GM23338 (cell line): Measurements from ENCODE around the gene FBXW8. TPM values are rescaled to one million over a fixed set of nuclear protein-coding genes. Genes with fewer than 3 reads are reported as not detected.

ENCODE experiments used
- ATAC-seq: fragments of 200-7000 bp; cut with Tn5 transposase; 3 replicates; pipeline ENCODE4 v1.9.1; 2020
- DNase-seq: peaks from one replicate; pipeline ENCODE4 v3.0.0-alpha.2; 2015; ENCODE audit warnings: low spot score
- H2AFZ ChIP-seq: fragments of 200-600 bp; sonication (generic); 2 replicates; pipeline ENCODE4 v1.8.0; 2016; ENCODE audit warnings: antibody characterized with exemption, mild to moderate bottlenecking, moderate library complexity
- H3F3A ChIP-seq: fragments of 200-600 bp; sonication (generic); replicated peaks from 2 replicates; pipeline ENCODE4 v1.8.0; 2017; ENCODE audit warnings: antibody characterized with exemption, mixed run types, low read depth
- H3K27ac ChIP-seq: fragments of 200-600 bp; sonication (generic); 2 replicates; pipeline ENCODE4 v1.6.1; 2016; ENCODE audit warnings: low read depth
- H3K27me3 ChIP-seq: fragments of 200-600 bp; sonication (generic); 2 replicates; pipeline ENCODE4 v1.8.0; 2016; ENCODE audit warnings: mild to moderate bottlenecking, mixed run types, moderate library complexity; ENCODE audit not compliant: insufficient read depth
- H3K36me3 ChIP-seq: fragments of 200-600 bp; sonication (generic); 2 replicates; pipeline ENCODE4 v1.8.0; 2016; ENCODE audit warnings: mild to moderate bottlenecking; ENCODE audit not compliant: insufficient read depth
- H3K4me1 ChIP-seq: fragments of 200-600 bp; sonication (generic); 2 replicates; pipeline ENCODE4 v1.8.0; 2016; ENCODE audit warnings: mild to moderate bottlenecking, moderate library complexity; ENCODE audit not compliant: insufficient read depth
- H3K4me2 ChIP-seq: fragments of 200-600 bp; sonication (generic); 2 replicates; pipeline ENCODE4 v1.7.1; 2017; ENCODE audit warnings: mixed run types
- H3K4me3 ChIP-seq: fragments of 200-600 bp; sonication (generic); 2 replicates; pipeline ENCODE4 v1.6.1; 2016; ENCODE audit warnings: mixed run types
- H3K79me2 ChIP-seq: fragments of 200-600 bp; sonication (generic); replicated peaks from 2 replicates; pipeline ENCODE4 v1.8.0; 2017; ENCODE audit warnings: mild to moderate bottlenecking; ENCODE audit not compliant: insufficient read depth
- H3K9me2 ChIP-seq: fragments of 200-600 bp; sonication (generic); 2 replicates; pipeline ENCODE4 v1.8.0; 2017; ENCODE audit not compliant: insufficient read depth
- H4K20me1 ChIP-seq: fragments of 200-600 bp; sonication (generic); replicated peaks from 2 replicates; pipeline ENCODE4 v1.8.0; 2017; ENCODE audit warnings: mild to moderate bottlenecking; ENCODE audit not compliant: insufficient read depth
- H3K27ac Mint-ChIP-seq: 2 replicates; pipeline ENCODE4 v1.8.0; 2020; ENCODE audit warnings: inconsistent platforms, mild to moderate bottlenecking, moderate library complexity, mixed read lengths
- H3K27me3 Mint-ChIP-seq: 3 replicates; pipeline ENCODE4 v1.8.0; 2022; ENCODE audit warnings: low read depth, mild to moderate bottlenecking, moderate library complexity, mixed read lengths, inconsistent platforms; ENCODE audit not compliant: insufficient read depth, poor library complexity
- H3K36me3 Mint-ChIP-seq: 3 replicates; pipeline ENCODE4 v1.8.0; 2021; ENCODE audit warnings: low read depth, mild to moderate bottlenecking, inconsistent platforms, moderate library complexity, mixed read lengths
- H3K4me1 Mint-ChIP-seq: 3 replicates; pipeline ENCODE4 v1.8.0; 2020; ENCODE audit warnings: mild to moderate bottlenecking, inconsistent platforms, mixed read lengths
- H3K4me3 Mint-ChIP-seq: 3 replicates; pipeline ENCODE4 v1.8.0; 2021; ENCODE audit warnings: moderate library complexity, mild to moderate bottlenecking, inconsistent platforms, mixed read lengths
- H3K9me3 Mint-ChIP-seq: 3 replicates; pipeline ENCODE4 v1.8.0; 2020; ENCODE audit warnings: moderate library complexity, mild to moderate bottlenecking, inconsistent platforms, mixed read lengths
- CREB1 ChIP-seq: fragments of 250-450 bp; sonication (Bioruptor Pico); IDR thresholded peaks from 2 replicates; pipeline ENCODE4 v1.5.0; 2020; ENCODE audit warnings: low read depth, mild to moderate bottlenecking, moderate library complexity
- EZH2 ChIP-seq: fragments of 200-600 bp; sonication (generic); IDR thresholded peaks from one replicate; pipeline ENCODE4 v1.8.0; 2017; ENCODE audit warnings: antibody characterized with exemption, mild to moderate bottlenecking, low read depth; ENCODE audit not compliant: unreplicated experiment
- EZH2phosphoT487 ChIP-seq: fragments of 200-600 bp; sonication (generic); IDR thresholded peaks from one replicate; pipeline ENCODE4 v1.8.1; 2018; ENCODE audit warnings: antibody characterized with exemption; ENCODE audit not compliant: unreplicated experiment
- JUNB ChIP-seq: IDR thresholded peaks from one replicate; pipeline ENCODE4 v1.6.1; 2016; ENCODE audit warnings: antibody characterized with exemption; ENCODE audit not compliant: unreplicated experiment
- NANOG ChIP-seq: IDR thresholded peaks from 2 replicates; pipeline ENCODE4 v1.6.1; 2016; ENCODE audit warnings: antibody characterized with exemption, borderline replicate concordance
- POLR2AphosphoS5 ChIP-seq: IDR thresholded peaks from 2 replicates; pipeline ENCODE4 v1.6.1; 2016; ENCODE audit warnings: antibody characterized with exemption, low read depth
- STAT1 ChIP-seq: IDR thresholded peaks from one replicate; pipeline ENCODE4 v1.6.1; 2016; ENCODE audit warnings: antibody characterized with exemption; ENCODE audit not compliant: unreplicated experiment
- ZNF114 ChIP-seq: fragments of 250-450 bp; sonication (Bioruptor Pico); IDR thresholded peaks from 2 replicates; pipeline ENCODE4 v1.5.0; 2020; ENCODE audit warnings: mild to moderate bottlenecking, moderate library complexity
- ZNF331 ChIP-seq: fragments of 250-450 bp; sonication (Bioruptor Pico); IDR thresholded peaks from 2 replicates; pipeline ENCODE4 v1.5.0; 2020; ENCODE audit warnings: low read depth, mild to moderate bottlenecking, moderate library complexity
- polyA plus RNA-seq: library from polyadenylated mRNA; unstranded; fragments of >200 nt; fragmentation: Nextera tagmentation; extraction: Ambion mirVana; gene quantifications from 2 replicates; pipeline ENCODE4 v1.2.1, GENCODE V29; 2016
- total RNA-seq: library from RNA; depleted of rRNA; stranded (reverse); fragments of >200 nt; shearing (Covaris generic); gene quantifications from 2 replicates; pipeline ENCODE4 v1.2.3, GENCODE V29; 2014
- TF ChIP-seq, protein P1 (sequence below): IDR thresholded peaks from one replicate; pipeline ENCODE4 v1.6.1; 2018; ENCODE audit warnings: antibody characterized with exemption; ENCODE audit not compliant: unreplicated experiment
- TF ChIP-seq, protein P2 (sequence below): IDR thresholded peaks from 2 replicates; pipeline ENCODE4 v1.6.1; 2016; ENCODE audit warnings: antibody characterized with exemption
- TF ChIP-seq, protein P3 (sequence below): fragments of 250-450 bp; sonication (Bioruptor Pico); IDR thresholded peaks from 2 replicates; pipeline ENCODE4 v1.5.0; 2020; ENCODE audit warnings: mild to moderate bottlenecking, moderate library complexity
- TF ChIP-seq, protein P4 (sequence below), 2 experiments: fragments of 200-600 bp in 1 of 2; sonication (generic) in 1 of 2; conservative IDR thresholded peaks; 2 replicates each; pipeline versions ENCODE4 v1.5.1 to v1.6.1; 2016 to 2017; ENCODE audit warnings: antibody characterized with exemption in 2 of 2, low read depth in 2 of 2, mild to moderate bottlenecking in 2 of 2, moderate library complexity in 1 of 2

Gene FBXW8
- total and polyA plus RNA-seq, 2 experiments from 2014 or later = 4.6 to 13.9 TPM

- H3K27ac ChIP-seq = no peak overlapping the region
- H3K27me3 Mint-ChIP-seq = peaks cover 6% of the 10 kb centered on the region
- H3K36me3 ChIP-seq = no peaks in the 10 kb centered on the region
- TF ChIP-seq ZNF331 (CRISPR knock-in tag) (no peak), EZH2phosphoT487 (no peak), CREB1 (CRISPR knock-in tag) (no peak), JUNB (no peak), EZH2 (no peak), ZNF114 (CRISPR knock-in tag) (no peak), STAT1 (no peak), POLR2AphosphoS5 (no peak), NANOG (no peak)
- TF ChIP-seq, protein P1, sequence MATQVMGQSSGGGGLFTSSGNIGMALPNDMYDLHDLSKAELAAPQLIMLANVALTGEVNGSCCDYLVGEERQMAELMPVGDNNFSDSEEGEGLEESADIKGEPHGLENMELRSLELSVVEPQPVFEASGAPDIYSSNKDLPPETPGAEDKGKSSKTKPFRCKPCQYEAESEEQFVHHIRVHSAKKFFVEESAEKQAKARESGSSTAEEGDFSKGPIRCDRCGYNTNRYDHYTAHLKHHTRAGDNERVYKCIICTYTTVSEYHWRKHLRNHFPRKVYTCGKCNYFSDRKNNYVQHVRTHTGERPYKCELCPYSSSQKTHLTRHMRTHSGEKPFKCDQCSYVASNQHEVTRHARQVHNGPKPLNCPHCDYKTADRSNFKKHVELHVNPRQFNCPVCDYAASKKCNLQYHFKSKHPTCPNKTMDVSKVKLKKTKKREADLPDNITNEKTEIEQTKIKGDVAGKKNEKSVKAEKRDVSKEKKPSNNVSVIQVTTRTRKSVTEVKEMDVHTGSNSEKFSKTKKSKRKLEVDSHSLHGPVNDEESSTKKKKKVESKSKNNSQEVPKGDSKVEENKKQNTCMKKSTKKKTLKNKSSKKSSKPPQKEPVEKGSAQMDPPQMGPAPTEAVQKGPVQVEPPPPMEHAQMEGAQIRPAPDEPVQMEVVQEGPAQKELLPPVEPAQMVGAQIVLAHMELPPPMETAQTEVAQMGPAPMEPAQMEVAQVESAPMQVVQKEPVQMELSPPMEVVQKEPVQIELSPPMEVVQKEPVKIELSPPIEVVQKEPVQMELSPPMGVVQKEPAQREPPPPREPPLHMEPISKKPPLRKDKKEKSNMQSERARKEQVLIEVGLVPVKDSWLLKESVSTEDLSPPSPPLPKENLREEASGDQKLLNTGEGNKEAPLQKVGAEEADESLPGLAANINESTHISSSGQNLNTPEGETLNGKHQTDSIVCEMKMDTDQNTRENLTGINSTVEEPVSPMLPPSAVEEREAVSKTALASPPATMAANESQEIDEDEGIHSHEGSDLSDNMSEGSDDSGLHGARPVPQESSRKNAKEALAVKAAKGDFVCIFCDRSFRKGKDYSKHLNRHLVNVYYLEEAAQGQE = no peak
- TF ChIP-seq, protein P2, sequence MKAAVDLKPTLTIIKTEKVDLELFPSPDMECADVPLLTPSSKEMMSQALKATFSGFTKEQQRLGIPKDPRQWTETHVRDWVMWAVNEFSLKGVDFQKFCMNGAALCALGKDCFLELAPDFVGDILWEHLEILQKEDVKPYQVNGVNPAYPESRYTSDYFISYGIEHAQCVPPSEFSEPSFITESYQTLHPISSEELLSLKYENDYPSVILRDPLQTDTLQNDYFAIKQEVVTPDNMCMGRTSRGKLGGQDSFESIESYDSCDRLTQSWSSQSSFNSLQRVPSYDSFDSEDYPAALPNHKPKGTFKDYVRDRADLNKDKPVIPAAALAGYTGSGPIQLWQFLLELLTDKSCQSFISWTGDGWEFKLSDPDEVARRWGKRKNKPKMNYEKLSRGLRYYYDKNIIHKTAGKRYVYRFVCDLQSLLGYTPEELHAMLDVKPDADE = no peak
- TF ChIP-seq, protein P3, sequence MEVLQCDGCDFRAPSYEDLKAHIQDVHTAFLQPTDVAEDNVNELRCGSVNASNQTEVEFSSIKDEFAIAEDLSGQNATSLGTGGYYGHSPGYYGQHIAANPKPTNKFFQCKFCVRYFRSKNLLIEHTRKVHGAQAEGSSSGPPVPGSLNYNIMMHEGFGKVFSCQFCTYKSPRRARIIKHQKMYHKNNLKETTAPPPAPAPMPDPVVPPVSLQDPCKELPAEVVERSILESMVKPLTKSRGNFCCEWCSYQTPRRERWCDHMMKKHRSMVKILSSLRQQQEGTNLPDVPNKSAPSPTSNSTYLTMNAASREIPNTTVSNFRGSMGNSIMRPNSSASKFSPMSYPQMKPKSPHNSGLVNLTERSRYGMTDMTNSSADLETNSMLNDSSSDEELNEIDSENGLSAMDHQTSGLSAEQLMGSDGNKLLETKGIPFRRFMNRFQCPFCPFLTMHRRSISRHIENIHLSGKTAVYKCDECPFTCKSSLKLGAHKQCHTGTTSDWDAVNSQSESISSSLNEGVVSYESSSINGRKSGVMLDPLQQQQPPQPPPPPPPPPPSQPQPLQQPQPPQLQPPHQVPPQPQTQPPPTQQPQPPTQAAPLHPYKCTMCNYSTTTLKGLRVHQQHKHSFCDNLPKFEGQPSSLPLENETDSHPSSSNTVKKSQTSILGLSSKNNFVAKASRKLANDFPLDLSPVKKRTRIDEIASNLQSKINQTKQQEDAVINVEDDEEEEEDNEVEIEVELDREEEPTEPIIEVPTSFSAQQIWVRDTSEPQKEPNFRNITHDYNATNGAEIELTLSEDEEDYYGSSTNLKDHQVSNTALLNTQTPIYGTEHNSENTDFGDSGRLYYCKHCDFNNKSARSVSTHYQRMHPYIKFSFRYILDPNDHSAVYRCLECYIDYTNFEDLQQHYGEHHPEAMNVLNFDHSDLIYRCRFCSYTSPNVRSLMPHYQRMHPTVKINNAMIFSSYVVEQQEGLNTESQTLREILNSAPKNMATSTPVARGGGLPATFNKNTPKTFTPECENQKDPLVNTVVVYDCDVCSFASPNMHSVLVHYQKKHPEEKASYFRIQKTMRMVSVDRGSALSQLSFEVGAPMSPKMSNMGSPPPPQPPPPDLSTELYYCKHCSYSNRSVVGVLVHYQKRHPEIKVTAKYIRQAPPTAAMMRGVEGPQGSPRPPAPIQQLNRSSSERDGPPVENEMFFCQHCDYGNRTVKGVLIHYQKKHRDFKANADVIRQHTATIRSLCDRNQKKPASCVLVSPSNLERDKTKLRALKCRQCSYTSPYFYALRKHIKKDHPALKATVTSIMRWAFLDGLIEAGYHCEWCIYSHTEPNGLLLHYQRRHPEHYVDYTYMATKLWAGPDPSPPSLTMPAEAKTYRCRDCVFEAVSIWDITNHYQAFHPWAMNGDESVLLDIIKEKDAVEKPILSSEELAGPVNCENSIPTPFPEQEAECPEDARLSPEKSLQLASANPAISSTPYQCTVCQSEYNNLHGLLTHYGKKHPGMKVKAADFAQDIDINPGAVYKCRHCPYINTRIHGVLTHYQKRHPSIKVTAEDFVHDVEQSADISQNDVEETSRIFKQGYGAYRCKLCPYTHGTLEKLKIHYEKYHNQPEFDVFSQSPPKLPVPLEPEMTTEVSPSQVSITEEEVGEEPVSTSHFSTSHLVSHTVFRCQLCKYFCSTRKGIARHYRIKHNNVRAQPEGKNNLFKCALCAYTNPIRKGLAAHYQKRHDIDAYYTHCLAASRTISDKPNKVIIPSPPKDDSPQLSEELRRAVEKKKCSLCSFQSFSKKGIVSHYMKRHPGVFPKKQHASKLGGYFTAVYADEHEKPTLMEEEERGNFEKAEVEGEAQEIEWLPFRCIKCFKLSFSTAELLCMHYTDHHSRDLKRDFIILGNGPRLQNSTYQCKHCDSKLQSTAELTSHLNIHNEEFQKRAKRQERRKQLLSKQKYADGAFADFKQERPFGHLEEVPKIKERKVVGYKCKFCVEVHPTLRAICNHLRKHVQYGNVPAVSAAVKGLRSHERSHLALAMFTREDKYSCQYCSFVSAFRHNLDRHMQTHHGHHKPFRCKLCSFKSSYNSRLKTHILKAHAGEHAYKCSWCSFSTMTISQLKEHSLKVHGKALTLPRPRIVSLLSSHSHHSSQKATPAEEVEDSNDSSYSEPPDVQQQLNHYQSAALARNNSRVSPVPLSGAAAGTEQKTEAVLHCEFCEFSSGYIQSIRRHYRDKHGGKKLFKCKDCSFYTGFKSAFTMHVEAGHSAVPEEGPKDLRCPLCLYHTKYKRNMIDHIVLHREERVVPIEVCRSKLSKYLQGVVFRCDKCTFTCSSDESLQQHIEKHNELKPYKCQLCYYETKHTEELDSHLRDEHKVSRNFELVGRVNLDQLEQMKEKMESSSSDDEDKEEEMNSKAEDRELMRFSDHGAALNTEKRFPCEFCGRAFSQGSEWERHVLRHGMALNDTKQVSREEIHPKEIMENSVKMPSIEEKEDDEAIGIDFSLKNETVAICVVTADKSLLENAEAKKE (CRISPR knock-in tag) = no peak
- TF ChIP-seq, protein P4, sequence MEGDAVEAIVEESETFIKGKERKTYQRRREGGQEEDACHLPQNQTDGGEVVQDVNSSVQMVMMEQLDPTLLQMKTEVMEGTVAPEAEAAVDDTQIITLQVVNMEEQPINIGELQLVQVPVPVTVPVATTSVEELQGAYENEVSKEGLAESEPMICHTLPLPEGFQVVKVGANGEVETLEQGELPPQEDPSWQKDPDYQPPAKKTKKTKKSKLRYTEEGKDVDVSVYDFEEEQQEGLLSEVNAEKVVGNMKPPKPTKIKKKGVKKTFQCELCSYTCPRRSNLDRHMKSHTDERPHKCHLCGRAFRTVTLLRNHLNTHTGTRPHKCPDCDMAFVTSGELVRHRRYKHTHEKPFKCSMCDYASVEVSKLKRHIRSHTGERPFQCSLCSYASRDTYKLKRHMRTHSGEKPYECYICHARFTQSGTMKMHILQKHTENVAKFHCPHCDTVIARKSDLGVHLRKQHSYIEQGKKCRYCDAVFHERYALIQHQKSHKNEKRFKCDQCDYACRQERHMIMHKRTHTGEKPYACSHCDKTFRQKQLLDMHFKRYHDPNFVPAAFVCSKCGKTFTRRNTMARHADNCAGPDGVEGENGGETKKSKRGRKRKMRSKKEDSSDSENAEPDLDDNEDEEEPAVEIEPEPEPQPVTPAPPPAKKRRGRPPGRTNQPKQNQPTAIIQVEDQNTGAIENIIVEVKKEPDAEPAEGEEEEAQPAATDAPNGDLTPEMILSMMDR (conservative IDR thresholded peaks at IDR 0.05; ENCODE audit: low read depth in 2 of 2) = no peak
- H3F3A ChIP-seq = no peaks in the 10 kb centered on the region
- H3K9me3 Mint-ChIP-seq = no peaks in the 10 kb centered on the region
- no peaks in the 10 kb centered on the region for H3K79me2 ChIP-seq
- DNase-seq (no peak), ATAC-seq (no peak)
- H3K4me2 ChIP-seq = no peak overlapping the region
- H3K27me3 ChIP-seq = no peaks in the 10 kb centered on the region
- H3K36me3 Mint-ChIP-seq = no peaks in the 10 kb centered on the region
- H2AFZ ChIP-seq = no peak overlapping the region
- no peaks in the 10 kb centered on the region for H3K9me2 ChIP-seq
- H3K4me1 Mint-ChIP-seq = peaks cover 21% of the 10 kb centered on the region
- H3K27ac Mint-ChIP-seq = no peak overlapping the region
- no peaks in the 10 kb centered on the region for H4K20me1 ChIP-seq
- H3K4me1 ChIP-seq = peaks cover 17% of the 10 kb centered on the region
- no peak overlapping the region for H3K4me3 Mint-ChIP-seq
- no peak overlapping the region for H3K4me3 ChIP-seq
Observed at GRCh38 chr12:117067638-117068037, 156.9 kb downstream of the FBXW8 start.
